ENCODE data around the gene ST8SIA3.
"Not testable (repeated sequence)": the region's sequence is repeated elsewhere in the genome, so short reads cannot be mapped to it uniquely, and the experiment has no call there.

The ST8SIA3 gene

GRCh38 chr18:57366528-57367081 is 14.2 kb downstream of the ST8SIA3 start:
- no peak for DNase-seq

GRCh38 chr18:57372444-57372843 is 20.1 kb downstream of the ST8SIA3 start:
- DNase-seq: no peak

GRCh38 chr18:57373017-57373416 is 20.7 kb downstream of the ST8SIA3 start:
- DNase-seq: no peak

GRCh38 chr18:57376503-57376902 is 24.1 kb downstream of the ST8SIA3 start:
- DNase-seq: no peak

- no peak for DNase-seq
These were observed 36.9 kb downstream of the ST8SIA3 start for GRCh38 chr18:57389271-57389670.

- DNase-seq: no peak
These were observed 37.7 kb downstream of the ST8SIA3 start for GRCh38 chr18:57390044-57390443.

GRCh38 chr18:57394749-57395148 is 42.4 kb downstream of the ST8SIA3 start:
- not testable (repeated sequence) for DNase-seq

GRCh38 chr18:57396831-57397230 is 44.5 kb downstream of the ST8SIA3 start:
- DNase-seq: not testable (repeated sequence)

GRCh38 chr18:57397440-57398132 is 45.2 kb downstream of the ST8SIA3 start:
- DNase-seq: peak; percentile 82

- DNase-seq: no peak
These were observed 52.0 kb downstream of the ST8SIA3 start for GRCh38 chr18:57404345-57404744.

GRCh38 chr18:57409650-57410049 is 57.3 kb downstream of the ST8SIA3 start:
- no peak for DNase-seq

GRCh38 chr18:57410749-57411148 is 58.4 kb downstream of the ST8SIA3 start:
- no peak for DNase-seq

GRCh38 chr18:57416542-57416941 is 64.2 kb downstream of the ST8SIA3 start:
- DNase-seq: no peak
